ENCODE results near the gene MYCBPAP.

DNA sequence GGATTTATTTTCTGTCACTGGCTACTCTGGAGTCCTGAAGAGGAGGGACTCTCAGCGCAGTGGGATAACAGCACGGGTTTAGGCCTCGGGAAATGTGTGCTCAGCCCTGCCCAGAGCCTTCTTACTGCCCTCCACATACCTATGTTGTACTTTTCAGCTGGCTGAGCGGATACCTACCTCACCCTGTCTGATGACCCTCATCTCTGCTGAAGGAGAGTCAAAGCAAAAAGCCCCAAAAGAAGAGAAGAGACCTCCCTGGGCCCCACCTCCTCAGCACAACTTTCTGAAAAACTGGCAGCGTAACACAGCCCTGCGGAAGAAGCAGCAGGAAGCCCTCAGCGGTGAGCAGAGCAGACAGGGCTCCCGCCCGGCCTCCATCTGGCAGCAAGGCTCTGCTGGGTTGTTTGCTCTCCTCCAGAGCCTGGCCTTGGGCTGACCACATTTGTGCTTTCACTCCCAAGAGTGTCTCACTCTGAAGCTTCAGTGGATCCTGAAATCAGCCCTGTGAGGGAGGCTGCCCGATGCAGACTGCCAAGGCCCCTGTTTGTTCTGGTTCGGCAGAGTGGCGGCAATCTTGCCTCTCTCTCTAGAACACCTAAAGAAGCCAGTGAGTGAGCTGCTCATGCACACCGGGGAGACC is 10.3 kb downstream of the MYCBPAP start:
- no peak for TF ChIP-seq EZH2 (IDR thresholded peaks at IDR 0.05; ENCODE audit: low read length, missing control alignments)
- TF ChIP-seq, protein P1, sequence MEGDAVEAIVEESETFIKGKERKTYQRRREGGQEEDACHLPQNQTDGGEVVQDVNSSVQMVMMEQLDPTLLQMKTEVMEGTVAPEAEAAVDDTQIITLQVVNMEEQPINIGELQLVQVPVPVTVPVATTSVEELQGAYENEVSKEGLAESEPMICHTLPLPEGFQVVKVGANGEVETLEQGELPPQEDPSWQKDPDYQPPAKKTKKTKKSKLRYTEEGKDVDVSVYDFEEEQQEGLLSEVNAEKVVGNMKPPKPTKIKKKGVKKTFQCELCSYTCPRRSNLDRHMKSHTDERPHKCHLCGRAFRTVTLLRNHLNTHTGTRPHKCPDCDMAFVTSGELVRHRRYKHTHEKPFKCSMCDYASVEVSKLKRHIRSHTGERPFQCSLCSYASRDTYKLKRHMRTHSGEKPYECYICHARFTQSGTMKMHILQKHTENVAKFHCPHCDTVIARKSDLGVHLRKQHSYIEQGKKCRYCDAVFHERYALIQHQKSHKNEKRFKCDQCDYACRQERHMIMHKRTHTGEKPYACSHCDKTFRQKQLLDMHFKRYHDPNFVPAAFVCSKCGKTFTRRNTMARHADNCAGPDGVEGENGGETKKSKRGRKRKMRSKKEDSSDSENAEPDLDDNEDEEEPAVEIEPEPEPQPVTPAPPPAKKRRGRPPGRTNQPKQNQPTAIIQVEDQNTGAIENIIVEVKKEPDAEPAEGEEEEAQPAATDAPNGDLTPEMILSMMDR (conservative IDR thresholded peaks at IDR 0.05 in 1 of 2, IDR thresholded peaks at IDR 0.05 in 1 of 2; ENCODE audit: low read depth in 1 of 2, low read length in 2 of 2): no peak
